Liver (tissue), 3 donors: ENCODE results near the gene ANKDD1A.

Source experiments
- GABPA ChIP-seq, 2 donors: IDR thresholded peaks in 1 of 2; conservative IDR thresholded peaks in 1 of 2; 2 replicates each; pipeline ENCODE4 v1.6.1; 2016; ENCODE audit warnings: antibody characterized with exemption in 2 of 2, mild to moderate bottlenecking in 1 of 2, moderate library complexity in 1 of 2
- HNF4A ChIP-seq, 2 donors: conservative IDR thresholded peaks; 2 replicates each; pipeline ENCODE4 v1.6.1; 2016; ENCODE audit warnings: antibody characterized with exemption in 2 of 2, mild to moderate bottlenecking in 2 of 2
- JUND ChIP-seq, 2 donors: IDR thresholded peaks; 2 replicates each; pipeline ENCODE4 v1.6.1; 2016; ENCODE audit warnings: antibody characterized with exemption in 2 of 2
- YY1 ChIP-seq: IDR thresholded peaks from 2 replicates; pipeline ENCODE4 v1.6.1; 2016; ENCODE audit warnings: antibody characterized with exemption, mild to moderate bottlenecking
- TF ChIP-seq, protein P1 (sequence below): fragments of 150-350 bp; IDR thresholded peaks from 2 replicates; pipeline ENCODE4 v1.5.1; 2017; ENCODE audit warnings: improper control_type of control experiment, low read depth, low read length; ENCODE audit not compliant: missing input control
- TF ChIP-seq, protein P2 (sequence below): IDR thresholded peaks from 2 replicates; pipeline ENCODE4 v1.6.1; 2016; ENCODE audit warnings: antibody characterized with exemption
- TF ChIP-seq, protein P3 (sequence below): IDR thresholded peaks from 2 replicates; pipeline ENCODE4 v1.6.1; 2016; ENCODE audit warnings: antibody characterized with exemption
- donor health status: healthy.
- donor health status: healthy.

DNA sequence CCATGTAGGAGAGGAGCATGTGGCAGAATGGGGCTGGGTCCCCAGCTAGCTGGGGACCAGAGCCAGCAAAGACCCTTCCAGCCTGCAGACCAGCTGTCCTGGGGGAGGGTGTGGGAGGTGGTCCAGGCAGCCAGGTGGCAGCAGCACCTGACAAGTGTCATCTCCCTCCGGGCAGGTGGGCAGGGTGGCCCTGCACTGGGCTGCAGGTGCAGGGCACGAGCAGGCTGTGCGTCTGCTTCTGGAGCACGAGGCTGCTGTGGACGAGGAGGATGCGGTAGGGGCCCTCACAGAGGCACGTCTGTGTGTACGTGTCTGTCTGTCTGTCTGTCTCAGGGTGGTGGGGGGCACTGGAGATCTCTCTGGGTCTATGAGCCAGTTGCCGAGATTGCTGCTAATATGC is 5.5 kb downstream of the ANKDD1A start:
- TF ChIP-seq, protein P1, sequence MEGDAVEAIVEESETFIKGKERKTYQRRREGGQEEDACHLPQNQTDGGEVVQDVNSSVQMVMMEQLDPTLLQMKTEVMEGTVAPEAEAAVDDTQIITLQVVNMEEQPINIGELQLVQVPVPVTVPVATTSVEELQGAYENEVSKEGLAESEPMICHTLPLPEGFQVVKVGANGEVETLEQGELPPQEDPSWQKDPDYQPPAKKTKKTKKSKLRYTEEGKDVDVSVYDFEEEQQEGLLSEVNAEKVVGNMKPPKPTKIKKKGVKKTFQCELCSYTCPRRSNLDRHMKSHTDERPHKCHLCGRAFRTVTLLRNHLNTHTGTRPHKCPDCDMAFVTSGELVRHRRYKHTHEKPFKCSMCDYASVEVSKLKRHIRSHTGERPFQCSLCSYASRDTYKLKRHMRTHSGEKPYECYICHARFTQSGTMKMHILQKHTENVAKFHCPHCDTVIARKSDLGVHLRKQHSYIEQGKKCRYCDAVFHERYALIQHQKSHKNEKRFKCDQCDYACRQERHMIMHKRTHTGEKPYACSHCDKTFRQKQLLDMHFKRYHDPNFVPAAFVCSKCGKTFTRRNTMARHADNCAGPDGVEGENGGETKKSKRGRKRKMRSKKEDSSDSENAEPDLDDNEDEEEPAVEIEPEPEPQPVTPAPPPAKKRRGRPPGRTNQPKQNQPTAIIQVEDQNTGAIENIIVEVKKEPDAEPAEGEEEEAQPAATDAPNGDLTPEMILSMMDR = no peak
- no peak for TF ChIP-seq GABPA (IDR thresholded peaks at IDR 0.05 in 1 of 2, conservative IDR thresholded peaks at IDR 0.05 in 1 of 2)
- TF ChIP-seq, protein P2, sequence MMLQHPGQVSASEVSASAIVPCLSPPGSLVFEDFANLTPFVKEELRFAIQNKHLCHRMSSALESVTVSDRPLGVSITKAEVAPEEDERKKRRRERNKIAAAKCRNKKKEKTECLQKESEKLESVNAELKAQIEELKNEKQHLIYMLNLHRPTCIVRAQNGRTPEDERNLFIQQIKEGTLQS = no peak
- no peak for TF ChIP-seq YY1
- TF ChIP-seq HNF4A (conservative IDR thresholded peaks at IDR 0.05) = no peak
- TF ChIP-seq JUND (IDR thresholded peaks at IDR 0.05) = no peak
- TF ChIP-seq, protein P3, sequence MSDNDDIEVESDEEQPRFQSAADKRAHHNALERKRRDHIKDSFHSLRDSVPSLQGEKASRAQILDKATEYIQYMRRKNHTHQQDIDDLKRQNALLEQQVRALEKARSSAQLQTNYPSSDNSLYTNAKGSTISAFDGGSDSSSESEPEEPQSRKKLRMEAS = no peak
